Keratinocyte (primary cell): ENCODE measurements around the gene REEP3.

Experiments
- EZH2 ChIP-seq: IDR thresholded peaks from one replicate; pipeline ENCODE4 v1.6.1; 2012; ENCODE audit warnings: inconsistent platforms, mild to moderate bottlenecking, low read length, moderate library complexity
- TF ChIP-seq, protein P1 (sequence below), 3 experiments: IDR thresholded peaks in 1 of 3; conservative IDR thresholded peaks in 1 of 3; optimal IDR thresholded peaks in 1 of 3; 2 replicates in 2 of 3; 3 replicates in 1 of 3; pipeline versions ENCODE3 to v1.5.1; 2011; ENCODE audit warnings: low read length in 3 of 3, mild to moderate bottlenecking in 3 of 3, moderate library complexity in 2 of 3, control low read depth in 1 of 3, inconsistent platforms in 1 of 3; ENCODE audit not compliant: insufficient read depth in 2 of 3; ENCODE audit errors: extremely low read depth in 1 of 3

- TF ChIP-seq, protein P1, sequence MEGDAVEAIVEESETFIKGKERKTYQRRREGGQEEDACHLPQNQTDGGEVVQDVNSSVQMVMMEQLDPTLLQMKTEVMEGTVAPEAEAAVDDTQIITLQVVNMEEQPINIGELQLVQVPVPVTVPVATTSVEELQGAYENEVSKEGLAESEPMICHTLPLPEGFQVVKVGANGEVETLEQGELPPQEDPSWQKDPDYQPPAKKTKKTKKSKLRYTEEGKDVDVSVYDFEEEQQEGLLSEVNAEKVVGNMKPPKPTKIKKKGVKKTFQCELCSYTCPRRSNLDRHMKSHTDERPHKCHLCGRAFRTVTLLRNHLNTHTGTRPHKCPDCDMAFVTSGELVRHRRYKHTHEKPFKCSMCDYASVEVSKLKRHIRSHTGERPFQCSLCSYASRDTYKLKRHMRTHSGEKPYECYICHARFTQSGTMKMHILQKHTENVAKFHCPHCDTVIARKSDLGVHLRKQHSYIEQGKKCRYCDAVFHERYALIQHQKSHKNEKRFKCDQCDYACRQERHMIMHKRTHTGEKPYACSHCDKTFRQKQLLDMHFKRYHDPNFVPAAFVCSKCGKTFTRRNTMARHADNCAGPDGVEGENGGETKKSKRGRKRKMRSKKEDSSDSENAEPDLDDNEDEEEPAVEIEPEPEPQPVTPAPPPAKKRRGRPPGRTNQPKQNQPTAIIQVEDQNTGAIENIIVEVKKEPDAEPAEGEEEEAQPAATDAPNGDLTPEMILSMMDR (optimal IDR thresholded peaks at IDR 0.05 in 1 of 3, IDR thresholded peaks at IDR 0.05 in 1 of 3, conservative IDR thresholded peaks at IDR 0.05 in 1 of 3; ENCODE audit: extremely low read depth in 1 of 3, insufficient read depth in 2 of 3, low read length in 3 of 3): no peak
- TF ChIP-seq EZH2: no peak
Measured at GRCh38 chr10:63562391-63562790, 41.2 kb downstream of the REEP3 start.
